C4-2B (cell line): ENCODE results near the gene ELOVL2.
"Not testable (repeated sequence)": the region's sequence is repeated elsewhere in the genome, so short reads cannot be mapped to it uniquely, and the experiment has no call there.

Experiments used
- H3K27ac ChIP-seq: fragments of 450-650 bp; 2 replicates; pipeline ENCODE4 v1.5.1; 2017
- CTCF ChIP-seq: fragments of 450-650 bp; conservative IDR thresholded peaks from 2 replicates; pipeline ENCODE4 v1.5.1; 2017; ENCODE audit warnings: mild to moderate bottlenecking
- ZFX ChIP-seq: fragments of 450-650 bp; IDR thresholded peaks from 2 replicates; pipeline ENCODE4 v1.6.1; 2017

Gene ELOVL2

DNA sequence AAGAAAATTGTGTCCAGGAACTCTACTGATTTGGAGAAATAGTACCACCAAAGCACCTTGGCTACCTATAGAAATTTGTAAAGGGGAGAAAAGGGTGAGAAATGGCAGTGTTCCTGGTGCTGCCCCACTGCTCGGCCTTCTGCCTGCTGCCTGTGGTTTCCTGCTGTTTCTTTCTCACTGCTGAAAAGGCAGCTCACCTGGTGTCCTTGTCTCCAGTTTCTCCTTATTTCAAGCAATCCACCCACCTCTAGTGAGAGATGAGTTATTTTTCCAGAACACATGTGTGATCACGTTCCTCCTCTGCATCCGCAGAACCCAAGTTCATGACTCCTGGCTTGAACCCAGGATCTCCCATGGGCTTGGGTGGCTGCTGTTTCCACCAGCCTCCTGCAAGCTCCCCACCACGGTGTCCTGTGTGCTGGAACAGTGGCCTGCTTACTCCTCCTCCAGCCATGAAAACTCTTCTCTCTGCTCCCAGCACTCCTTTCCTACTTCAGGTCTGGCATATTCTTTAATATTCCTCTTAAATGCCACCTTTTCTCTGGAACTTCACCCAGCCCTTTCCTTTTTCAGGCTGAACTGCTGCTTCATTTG, 48.9 kb downstream of the ELOVL2 start:
- no peak overlapping the region for H3K27ac ChIP-seq
- TF ChIP-seq CTCF = no peak

GRCh38 chr6:10993896-10994295, 50.2 kb downstream of the ELOVL2 start:
- TF ChIP-seq ZFX (no peak), CTCF (no peak)
- no peak overlapping the region for H3K27ac ChIP-seq

- H3K27ac ChIP-seq = no peak overlapping the region
- TF ChIP-seq ZFX (no peak), CTCF (no peak)
Observed at GRCh38 chr6:10991115-10991514, 53.0 kb downstream of the ELOVL2 start.

DNA sequence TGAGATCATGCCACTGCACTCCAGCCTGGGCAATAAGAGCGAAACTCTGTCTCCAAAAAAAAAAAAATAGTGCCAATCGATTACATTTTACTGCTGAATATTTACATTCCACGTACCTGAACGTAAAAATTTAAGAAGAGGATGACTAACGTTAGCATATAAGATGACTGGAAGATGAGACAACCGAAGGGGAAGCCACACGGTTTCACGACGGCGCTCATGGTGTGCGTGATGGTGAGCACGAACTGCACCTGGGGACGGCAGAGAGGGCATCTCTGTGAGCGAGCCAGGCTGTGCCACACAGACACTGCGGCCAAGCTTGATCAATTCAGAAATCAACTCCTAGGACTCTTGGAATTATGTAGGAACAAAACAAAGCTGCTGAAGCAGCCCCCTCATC, 54.5 kb downstream of the ELOVL2 start:
- TF ChIP-seq CTCF (no peak), ZFX (no peak)
- H3K27ac ChIP-seq = no peak overlapping the region

DNA sequence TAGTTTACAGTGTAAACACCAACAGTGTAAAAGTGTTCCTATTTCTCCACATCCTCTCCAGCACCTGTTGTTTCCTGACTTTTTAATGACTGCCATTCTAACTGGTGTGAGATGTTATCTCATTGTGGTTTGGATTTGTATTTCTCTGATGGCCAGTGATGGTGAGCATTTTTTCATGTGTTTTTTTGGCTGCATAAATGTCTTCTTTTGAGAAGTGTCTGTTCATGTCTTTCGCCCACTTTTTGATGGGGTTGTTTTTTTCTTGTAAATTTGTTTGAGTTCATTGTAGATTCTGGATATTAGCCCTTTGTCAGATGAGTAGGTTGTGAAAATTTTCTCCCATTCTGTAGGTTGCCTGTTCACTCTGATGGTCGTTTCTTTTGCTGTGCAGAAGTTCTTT, 59.1 kb downstream of the ELOVL2 start:
- H3K27ac ChIP-seq = not testable (repeated sequence)

- TF ChIP-seq ZFX = no peak
- no peak overlapping the region for H3K27ac ChIP-seq
Observed at GRCh38 chr6:10981409-10981808, 62.7 kb downstream of the ELOVL2 start.

DNA sequence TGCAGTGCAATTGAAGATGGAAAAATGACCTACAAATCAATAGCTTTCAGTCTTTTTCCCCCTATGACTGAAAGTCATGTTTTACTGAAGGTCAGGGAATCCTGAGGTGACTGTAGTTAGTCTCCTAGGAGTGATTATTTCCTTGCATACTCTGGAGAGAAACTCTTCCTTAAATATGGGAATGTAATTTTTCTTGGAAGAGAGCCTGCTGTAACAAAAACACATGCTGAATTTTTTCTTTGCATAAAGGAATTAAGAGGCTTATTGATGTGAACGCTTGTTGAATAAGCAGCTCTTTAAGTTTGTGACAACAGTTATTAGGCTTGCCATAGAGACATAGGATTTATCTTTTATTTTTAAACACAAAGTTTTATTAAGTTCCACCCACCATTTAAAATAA, 64.5 kb downstream of the ELOVL2 start:
- TF ChIP-seq CTCF (no peak), ZFX (no peak)
- no peak overlapping the region for H3K27ac ChIP-seq

GRCh38 chr6:10977231-10977968, 66.7 kb downstream of the ELOVL2 start:
- no peak for TF ChIP-seq ZFX
- no peak for TF ChIP-seq CTCF
- no peak overlapping the region for H3K27ac ChIP-seq
